Fibroblast of skin of left biceps (primary cell): Measurements from ENCODE around the gene KRTAP2-1.
"Not testable (repeated sequence)": the region's sequence is repeated elsewhere in the genome, so short reads cannot be mapped to it uniquely, and the experiment has no call there.

ENCODE experiments used
- DNase-seq, 2 experiments: peaks; one replicate each; pipeline ENCODE4 v3.0.0-alpha.2; 2013; ENCODE audit warnings: low read depth in 2 of 2

The KRTAP2-1 gene

GRCh38 chr17:41046735-41047465, at the start of gene KRTAP2-1:
TSS of gene KRTAP2-1 (minus strand) at chr17:41047316. CDS start at chr17:41047267, 49 bp downstream.
- DNase-seq: not testable (repeated sequence)

- no peak for DNase-seq
These were observed 48.9 kb upstream of the KRTAP2-1 start for GRCh38 chr17:41096055-41096454.

- DNase-seq: not testable (repeated sequence)
These were observed 41.7 kb upstream of the KRTAP2-1 start for GRCh38 chr17:41088760-41089352.

- not testable (repeated sequence) for DNase-seq
These were observed 37.2 kb upstream of the KRTAP2-1 start, which contains the start of gene KRTAP4-7 for GRCh38 chr17:41084100-41084856. TSS of gene KRTAP4-7 (plus strand) at chr17:41084150. CDS start at chr17:41084207, 57 bp downstream.

GRCh38 chr17:41083427-41083826, 36.3 kb upstream of the KRTAP2-1 start:
- not testable (repeated sequence) for DNase-seq

GRCh38 chr17:41082626-41083025, 35.5 kb upstream of the KRTAP2-1 start:
- no peak for DNase-seq

- no peak for DNase-seq
These were observed 29.7 kb upstream of the KRTAP2-1 start for GRCh38 chr17:41076788-41077187.

- DNase-seq: no peak
These were observed 26.6 kb upstream of the KRTAP2-1 start for GRCh38 chr17:41073676-41074075.

- no peak for DNase-seq
These were observed 24.7 kb upstream of the KRTAP2-1 start for GRCh38 chr17:41071606-41072360.

GRCh38 chr17:41069031-41069430, 21.9 kb upstream of the KRTAP2-1 start:
- no peak for DNase-seq

GRCh38 chr17:41067281-41067680, 20.2 kb upstream of the KRTAP2-1 start:
- peak; percentile 75 to 77 for DNase-seq

- DNase-seq: peak; percentile 59 to 66
These were observed 18.9 kb upstream of the KRTAP2-1 start, which contains the start of gene KRTAP2-4 for GRCh38 chr17:41065829-41066624. TSS of gene KRTAP2-4 (minus strand) at chr17:41065879. CDS start at chr17:41065845, 34 bp downstream.

- not testable (repeated sequence) for DNase-seq
These were observed 18.0 kb upstream of the KRTAP2-1 start for GRCh38 chr17:41065016-41065689.

GRCh38 chr17:41064301-41064700, 17.2 kb upstream of the KRTAP2-1 start:
- DNase-seq: no peak

- no peak for DNase-seq
These were observed 16.3 kb upstream of the KRTAP2-1 start for GRCh38 chr17:41063449-41063848.

GRCh38 chr17:41061964-41062363, 14.8 kb upstream of the KRTAP2-1 start:
- DNase-seq: peak; percentile 95 to 96

GRCh38 chr17:41060052-41060604, 13.0 kb upstream of the KRTAP2-1 start, which contains the start of gene KRTAP2-3:
TSS of gene KRTAP2-3 (minus strand) at chr17:41060114. CDS start at chr17:41060050, 64 bp downstream.
- DNase-seq: peak; percentile 86

GRCh38 chr17:41059276-41060051, 12.3 kb upstream of the KRTAP2-1 start:
- peak; percentile 82 to 84 for DNase-seq

- DNase-seq: no peak
These were observed 11.6 kb upstream of the KRTAP2-1 start for GRCh38 chr17:41058741-41059140.
